Tibial nerve (tissue), 4 donors: Measurements from ENCODE around the gene C9. TPM values are rescaled to one million over a fixed set of nuclear protein-coding genes. Genes with fewer than 3 reads are reported as not detected.

Experiments
- DNase-seq, 2 donors: peaks; one replicate each; pipeline ENCODE4 v3.0.0-alpha.2; 2019; ENCODE audit warnings: low spot score in 2 of 2
- H3K27ac ChIP-seq, 4 donors: fragments of 200-600 bp; sonication (generic) in 3 of 4; one replicate each; pipeline ENCODE4 v1.5.1; 2017 to 2019; ENCODE audit warnings: mild to moderate bottlenecking in 1 of 4
- H3K27me3 ChIP-seq, 2 donors: fragments of 200-600 bp; sonication (generic) in 1 of 2; one replicate each; pipeline versions ENCODE4 v1.5.1 to v1.6.0; 2017 to 2019
- H3K36me3 ChIP-seq, 3 donors: fragments of 200-600 bp; sonication (generic); one replicate each; pipeline ENCODE4 v1.5.1; 2018 to 2019
- H3K4me1 ChIP-seq, 4 donors: fragments of 200-600 bp; sonication (generic) in 3 of 4; one replicate each; pipeline ENCODE4 v1.5.1; 2017 to 2019
- H3K4me3 ChIP-seq, 4 donors: fragments of 200-600 bp; sonication (generic) in 3 of 4; one replicate each; pipeline ENCODE4 v1.5.1; 2017 to 2019; ENCODE audit warnings: mild to moderate bottlenecking in 1 of 4, moderate library complexity in 1 of 4
- H3K9me3 ChIP-seq, 4 donors: fragments of 200-600 bp; sonication (generic) in 3 of 4; one replicate each; pipeline ENCODE4 v1.5.1; 2017 to 2019
- EP300 ChIP-seq, 2 donors: sonication (generic); formaldehyde crosslinking; IDR thresholded peaks; one replicate each; pipeline ENCODE4 v1.6.1; 2017; ENCODE audit warnings: antibody characterized with exemption in 2 of 2, mild to moderate bottlenecking in 1 of 2
- POLR2A ChIP-seq, 2 donors: fragments of 450-650 bp; IDR thresholded peaks; one replicate each; pipeline ENCODE4 v1.6.1; 2017; ENCODE audit warnings: antibody characterized with exemption in 2 of 2, mild to moderate bottlenecking in 2 of 2, moderate library complexity in 2 of 2
- WGBS, 2 donors: methylation state at CpG; one replicate each; pipeline ENCODE4 v1.1.5; 2018; 5-methylcytosine and 5-hydroxymethylcytosine counted together
- total RNA-seq, 4 donors: library from RNA; depleted of rRNA; stranded (reverse); fragments of >200 nt; gene quantifications; one replicate each; pipeline ENCODE4 v1.1.0, GENCODE V29; 2016
- TF ChIP-seq, protein P1 (sequence below), 5 experiments: fragments of 200-600 bp in 3 of 5; fragments of 450-650 bp in 2 of 5; sonication (generic) in 3 of 5; IDR thresholded peaks; one replicate each; pipeline ENCODE4 v1.5.1; 2016 to 2019; ENCODE audit warnings: antibody characterized with exemption in 5 of 5, mild to moderate bottlenecking in 3 of 5, moderate library complexity in 2 of 5

The C9 gene
- total RNA-seq, 4 donors from 2014 or later = not detected

DNA sequence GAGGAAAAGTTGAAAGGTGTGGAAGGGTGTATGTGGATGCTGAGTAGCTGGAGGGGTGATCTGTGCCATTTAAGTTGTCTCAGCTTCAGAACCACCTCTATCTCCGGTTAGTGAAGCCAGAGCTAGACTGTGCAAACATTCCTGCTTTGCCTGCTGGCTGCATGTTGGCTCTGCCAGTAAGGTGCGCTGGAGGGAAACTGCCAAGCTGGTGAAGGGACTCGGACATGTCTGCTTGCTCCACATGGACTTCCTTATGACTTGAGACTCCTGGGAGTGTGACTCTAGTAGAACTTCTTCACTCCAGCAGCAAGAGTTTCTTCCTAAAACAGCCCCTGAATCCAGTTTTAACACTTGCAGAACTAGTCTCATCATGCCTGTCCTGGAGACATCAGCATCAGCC, 32.5 kb upstream of the C9 start:
- TF ChIP-seq EP300 (IDR thresholded peaks at IDR 0.05) (no peak), POLR2A (IDR thresholded peaks at IDR 0.05) (no peak)
- TF ChIP-seq, protein P1, sequence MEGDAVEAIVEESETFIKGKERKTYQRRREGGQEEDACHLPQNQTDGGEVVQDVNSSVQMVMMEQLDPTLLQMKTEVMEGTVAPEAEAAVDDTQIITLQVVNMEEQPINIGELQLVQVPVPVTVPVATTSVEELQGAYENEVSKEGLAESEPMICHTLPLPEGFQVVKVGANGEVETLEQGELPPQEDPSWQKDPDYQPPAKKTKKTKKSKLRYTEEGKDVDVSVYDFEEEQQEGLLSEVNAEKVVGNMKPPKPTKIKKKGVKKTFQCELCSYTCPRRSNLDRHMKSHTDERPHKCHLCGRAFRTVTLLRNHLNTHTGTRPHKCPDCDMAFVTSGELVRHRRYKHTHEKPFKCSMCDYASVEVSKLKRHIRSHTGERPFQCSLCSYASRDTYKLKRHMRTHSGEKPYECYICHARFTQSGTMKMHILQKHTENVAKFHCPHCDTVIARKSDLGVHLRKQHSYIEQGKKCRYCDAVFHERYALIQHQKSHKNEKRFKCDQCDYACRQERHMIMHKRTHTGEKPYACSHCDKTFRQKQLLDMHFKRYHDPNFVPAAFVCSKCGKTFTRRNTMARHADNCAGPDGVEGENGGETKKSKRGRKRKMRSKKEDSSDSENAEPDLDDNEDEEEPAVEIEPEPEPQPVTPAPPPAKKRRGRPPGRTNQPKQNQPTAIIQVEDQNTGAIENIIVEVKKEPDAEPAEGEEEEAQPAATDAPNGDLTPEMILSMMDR (IDR thresholded peaks at IDR 0.05) = no peak
- H3K27me3 ChIP-seq = no peaks in the 10 kb centered on the region
- 92% methylated on average over 3 of the region's 3 CpGs for WGBS, 2 donors
- peaks cover 0 to 60% (median 23%) of the 10 kb centered on the region in 4 donors for H3K4me1 ChIP-seq
- H3K9me3 ChIP-seq = no peaks in the 10 kb centered on the region
- DNase-seq = no peak
- H3K4me3 ChIP-seq = no peak overlapping the region
- peak overlapping the region in 2 of 4 donors; percentile 29 to 66 for H3K27ac ChIP-seq
- H3K36me3 ChIP-seq = peaks cover 0 to 21% (median 0%) of the 10 kb centered on the region in 3 donors

DNA sequence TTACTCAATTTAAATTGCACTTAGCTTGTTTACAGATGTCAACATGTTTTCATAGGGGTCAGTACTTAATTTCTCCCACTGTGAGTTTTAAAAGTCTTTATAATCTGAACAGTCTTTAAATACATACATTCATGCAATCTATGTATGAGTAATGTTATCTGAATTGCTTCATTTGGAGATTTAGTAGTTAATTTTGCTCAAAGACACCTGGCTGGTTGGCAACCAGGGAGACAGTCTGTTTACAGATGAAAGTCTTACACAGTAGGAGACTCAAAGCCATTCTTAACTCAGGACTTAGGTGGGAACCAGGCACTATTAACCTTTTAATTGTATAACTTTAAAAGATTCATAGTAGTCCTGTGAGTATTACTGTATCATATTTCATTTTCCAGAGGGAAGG, 31.2 kb upstream of the C9 start:
- no peak for DNase-seq
- peak overlapping the region in 1 of 4 donors; percentile 3 for H3K27ac ChIP-seq
- H3K4me1 ChIP-seq = peaks cover 0 to 46% (median 15%) of the 10 kb centered on the region in 4 donors
- H3K36me3 ChIP-seq = peaks cover 0 to 21% (median 0%) of the 10 kb centered on the region in 3 donors
- H3K4me3 ChIP-seq = no peak overlapping the region
- no peaks in the 10 kb centered on the region for H3K27me3 ChIP-seq
- no peaks in the 10 kb centered on the region for H3K9me3 ChIP-seq
- TF ChIP-seq POLR2A (IDR thresholded peaks at IDR 0.05) (no peak), EP300 (IDR thresholded peaks at IDR 0.05) (no peak)
- TF ChIP-seq, protein P1 (IDR thresholded peaks at IDR 0.05) = no peak

DNA sequence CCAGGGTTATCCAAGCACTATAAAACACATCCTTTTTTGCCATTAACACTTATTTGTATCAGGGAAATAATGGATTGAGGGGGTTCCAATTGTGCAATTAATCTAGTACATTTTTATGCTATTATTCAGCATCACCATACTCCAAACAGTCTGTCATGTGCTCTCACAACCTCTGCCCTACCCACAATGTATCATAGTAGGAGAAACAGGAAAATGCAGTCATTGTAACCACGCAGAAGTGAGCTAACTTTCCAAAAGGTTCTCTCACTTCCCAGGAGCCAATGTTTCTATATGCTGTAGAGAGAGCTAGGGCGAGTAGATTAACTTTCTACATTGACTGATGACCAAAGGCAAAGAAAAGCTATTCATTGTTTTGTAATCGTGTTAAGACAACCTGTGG, 30.7 kb upstream of the C9 start:
- Histone ChIP-seq H3K9me3 (no peaks in the 10 kb centered on the region), H3K36me3 (peaks cover 0 to 21% (median 0%) of the 10 kb centered on the region in 3 donors), H3K4me1 (peaks cover 0 to 41% (median 12%) of the 10 kb centered on the region in 4 donors), H3K27ac (peak overlapping the region in 1 of 4 donors; percentile 3), H3K27me3 (no peaks in the 10 kb centered on the region), H3K4me3 (no peak overlapping the region)
- no peak for DNase-seq
- WGBS, 2 donors = 30 to 48% methylated on average over 3 of the region's 3 CpGs
- TF ChIP-seq EP300 (IDR thresholded peaks at IDR 0.05) (peak in 1 of 2 donors; percentile 40), POLR2A (IDR thresholded peaks at IDR 0.05) (no peak)

DNA sequence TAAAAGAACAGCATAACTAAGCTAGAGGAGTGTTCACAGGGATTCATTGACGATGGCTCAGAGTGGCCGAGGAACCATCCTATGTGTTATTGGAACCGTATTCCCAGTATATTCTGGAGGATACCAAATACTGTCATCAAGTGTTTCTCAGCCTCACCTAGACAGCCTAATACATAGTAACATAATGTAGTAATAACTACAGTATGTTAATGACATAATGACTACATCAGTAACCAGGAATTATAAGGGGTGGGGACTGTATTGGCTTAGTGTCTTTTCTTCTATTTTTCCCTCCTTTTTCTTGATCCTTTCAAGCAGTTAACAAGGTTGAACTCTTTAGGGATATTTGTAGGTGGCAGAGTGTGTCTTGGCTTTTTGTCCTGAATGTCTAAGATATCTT, 26.6 kb upstream of the C9 start:
- 90 to 92% methylated on average over 3 of the region's 3 CpGs for WGBS, 2 donors
- Histone ChIP-seq H3K4me1 (peaks cover 0 to 8% (median 2%) of the 10 kb centered on the region in 4 donors), H3K4me3 (no peak overlapping the region), H3K27ac (no peak overlapping the region), H3K27me3 (no peaks in the 10 kb centered on the region), H3K9me3 (no peaks in the 10 kb centered on the region), H3K36me3 (peaks cover 0 to 46% (median 0%) of the 10 kb centered on the region in 3 donors)
- no peak for DNase-seq
- no peak for TF ChIP-seq EP300 (IDR thresholded peaks at IDR 0.05)
- TF ChIP-seq, protein P1 (IDR thresholded peaks at IDR 0.05) = no peak
- TF ChIP-seq POLR2A (IDR thresholded peaks at IDR 0.05) = no peak

DNA sequence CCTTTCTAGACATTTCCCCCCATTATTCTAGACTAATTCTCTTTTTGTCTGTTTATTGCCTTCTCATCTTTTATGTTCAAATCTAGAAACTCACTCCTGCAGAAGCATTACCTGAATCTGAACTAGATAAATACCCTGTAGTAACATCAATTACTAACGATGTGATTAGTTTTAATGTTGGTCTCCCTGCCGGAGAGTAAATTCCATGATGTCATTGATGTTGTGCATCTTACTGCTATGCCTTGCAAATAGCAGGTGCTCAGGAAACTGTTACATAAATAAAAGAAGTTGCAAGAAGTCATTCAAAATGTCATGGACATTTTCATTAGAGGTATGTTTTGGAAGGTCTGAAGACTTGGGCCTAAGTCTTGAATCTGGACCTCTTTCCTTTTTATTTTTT, 23.0 kb upstream of the C9 start:
- DNase-seq = no peak
- no peak for TF ChIP-seq EP300 (IDR thresholded peaks at IDR 0.05)
- TF ChIP-seq POLR2A (IDR thresholded peaks at IDR 0.05) = no peak
- TF ChIP-seq, protein P1 (IDR thresholded peaks at IDR 0.05) = no peak
- no peaks in the 10 kb centered on the region for H3K9me3 ChIP-seq
- WGBS, 2 donors = 90 to 94% methylated on average over 2 of the region's 2 CpGs
- peaks cover 0 to 43% (median 0%) of the 10 kb centered on the region in 3 donors for H3K36me3 ChIP-seq
- no peak overlapping the region for H3K4me3 ChIP-seq
- H3K27ac ChIP-seq = no peak overlapping the region
- no peaks in the 10 kb centered on the region for H3K4me1 ChIP-seq
- H3K27me3 ChIP-seq = no peaks in the 10 kb centered on the region

DNA sequence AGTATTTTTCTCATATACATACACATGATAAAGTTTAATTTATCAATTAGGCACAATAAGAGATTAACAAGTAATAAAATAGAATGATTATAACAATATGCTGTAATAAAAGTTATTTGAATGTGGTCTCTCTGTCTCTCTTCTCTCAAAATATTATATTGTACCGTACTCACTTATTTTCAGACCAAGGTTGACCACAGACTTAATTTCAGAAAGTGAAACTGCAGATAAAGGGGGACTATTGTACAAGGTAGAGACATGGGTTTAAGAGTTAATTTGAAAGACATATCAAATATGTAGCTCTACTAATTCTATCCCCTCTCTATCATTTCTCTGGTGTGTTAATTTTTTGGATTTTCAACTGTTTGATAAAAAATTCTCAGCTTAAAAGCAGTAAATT, 20.0 kb upstream of the C9 start:
- TF ChIP-seq, protein P1 (IDR thresholded peaks at IDR 0.05) = no peak
- TF ChIP-seq POLR2A (IDR thresholded peaks at IDR 0.05) = no peak
- TF ChIP-seq EP300 (IDR thresholded peaks at IDR 0.05) = no peak
- Histone ChIP-seq H3K4me1 (no peaks in the 10 kb centered on the region), H3K36me3 (peaks cover 0 to 54% (median 0%) of the 10 kb centered on the region in 3 donors), H3K4me3 (no peak overlapping the region), H3K27ac (no peak overlapping the region), H3K27me3 (no peaks in the 10 kb centered on the region), H3K9me3 (no peaks in the 10 kb centered on the region)
- 86 to 87% methylated on average over 1 of the region's 1 CpG for WGBS, 2 donors
- DNase-seq = no peak
